GM19397 (cell line): Measurements from ENCODE around the gene LAMB4.

Experiments
- ATAC-seq: cut with Tn5 transposase; IDR thresholded peaks from one replicate; pipeline ENCODE4 v1.9.1; 2021; ENCODE audit warnings: mild to moderate bottlenecking, moderate library complexity; ENCODE audit not compliant: unreplicated experiment

The LAMB4 gene

GRCh38 chr7:108086962-108087361 is 43.2 kb downstream of the LAMB4 start:
- no peak for ATAC-seq

- no peak for ATAC-seq
These were observed 43.6 kb downstream of the LAMB4 start for GRCh38 chr7:108086546-108086945.

GRCh38 chr7:108083980-108084379 is 46.2 kb downstream of the LAMB4 start:
- no peak for ATAC-seq

GRCh38 chr7:108079648-108080591 is 50.2 kb downstream of the LAMB4 start:
- no peak for ATAC-seq

GRCh38 chr7:108079276-108079647 is 50.9 kb downstream of the LAMB4 start:
- ATAC-seq = no peak

- ATAC-seq = no peak
These were observed 51.5 kb downstream of the LAMB4 start for GRCh38 chr7:108078691-108079090.

GRCh38 chr7:108078211-108078673 is 51.9 kb downstream of the LAMB4 start:
- ATAC-seq = no peak

- no peak for ATAC-seq
These were observed 52.5 kb downstream of the LAMB4 start for GRCh38 chr7:108077709-108078108.

GRCh38 chr7:108076156-108076555 is 54.0 kb downstream of the LAMB4 start:
- no peak for ATAC-seq

GRCh38 chr7:108073305-108074070 is 56.7 kb downstream of the LAMB4 start:
- ATAC-seq = no peak

- ATAC-seq = no peak
These were observed 57.4 kb downstream of the LAMB4 start for GRCh38 chr7:108072739-108073138.

GRCh38 chr7:108072116-108072515 is 58.0 kb downstream of the LAMB4 start:
- no peak for ATAC-seq

GRCh38 chr7:108071551-108071950 is 58.6 kb downstream of the LAMB4 start:
- no peak for ATAC-seq

- no peak for ATAC-seq
These were observed 60.5 kb downstream of the LAMB4 start for GRCh38 chr7:108069646-108070045.

- no peak for ATAC-seq
These were observed 62.3 kb downstream of the LAMB4 start for GRCh38 chr7:108067844-108068243.

- ATAC-seq = no peak
These were observed 63.7 kb downstream of the LAMB4 start for GRCh38 chr7:108066486-108066885.

- no peak for ATAC-seq
These were observed 66.6 kb downstream of the LAMB4 start for GRCh38 chr7:108063520-108063933.

GRCh38 chr7:108062250-108063014 is 67.7 kb downstream of the LAMB4 start:
- ATAC-seq = no peak

- no peak for ATAC-seq
These were observed 70.6 kb downstream of the LAMB4 start for GRCh38 chr7:108059526-108059925.

- ATAC-seq = no peak
These were observed 72.1 kb downstream of the LAMB4 start for GRCh38 chr7:108057951-108058481.

- ATAC-seq = no peak
These were observed 74.5 kb downstream of the LAMB4 start for GRCh38 chr7:108055611-108056021.
